ENCODE measurements around the gene TMEM176A. TPM values are rescaled to one million over a fixed set of nuclear protein-coding genes. Genes with fewer than 3 reads are reported as not detected.

TMEM176A gene
- total and polyA plus RNA-seq, 2 of the 8 experiments (the other 6 are each of a cell fraction or from before 2014, with no cell fraction given), result 1.3 to 1.5 TPM

DNA sequence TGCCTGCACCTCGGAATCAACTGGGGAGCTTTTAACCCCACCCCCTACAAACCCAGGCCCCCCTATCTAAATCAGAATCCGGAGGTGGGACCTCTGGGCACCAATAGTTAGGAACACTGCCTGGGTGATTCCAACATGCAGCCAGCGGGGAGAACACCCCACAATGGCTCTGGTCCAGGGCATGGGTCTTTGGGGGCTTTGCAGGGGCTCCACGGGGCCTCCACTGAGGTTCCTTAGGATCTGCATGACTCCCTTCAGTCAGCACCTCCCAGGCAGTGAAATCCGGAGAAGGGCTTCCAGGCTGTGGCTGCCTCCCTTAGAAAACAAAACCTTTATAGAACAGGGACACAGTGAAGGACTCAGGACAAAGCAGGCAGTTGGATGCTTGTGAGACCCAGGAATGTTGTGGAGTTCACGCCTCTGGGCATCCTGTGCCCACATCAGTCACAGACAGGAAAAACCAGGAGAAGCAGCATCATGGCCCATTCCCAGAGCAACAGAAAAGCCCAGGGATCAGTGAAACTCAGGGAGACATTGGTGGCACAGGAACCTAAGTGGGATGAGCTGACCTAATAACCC is 35.2 kb downstream of the TMEM176A start:
- Histone ChIP-seq H4K5ac (ENCODE audit: insufficient read length, low read depth, low read length) (no peak overlapping the region), H2AFZ (ENCODE audit: low read length) (no peak overlapping the region), H3K56ac (replicated peaks; ENCODE audit: insufficient read length, low read depth, low read length) (no peak overlapping the region), H3K27me3 (replicated peaks in 1 of 4; ENCODE audit: control insufficient read depth in 3 of 4, extremely low read depth in 1 of 4, insufficient read depth in 3 of 4, low read length in 3 of 4) (no peaks in the 10 kb centered on the region; a peak in 1 of 7 replicates), H2AK5ac (ENCODE audit: low read depth, low read length) (no peak overlapping the region), H3K9ac (replicated peaks in 1 of 4; ENCODE audit: extremely low read depth in 1 of 4, low read depth in 3 of 4, low read length in 3 of 4) (no peak overlapping the region), H4K8ac (ENCODE audit: extremely low read depth, insufficient read depth, low read length) (no peak overlapping the region), H3K14ac (ENCODE audit: insufficient read length) (no peak overlapping the region), H3K4me3 (ENCODE audit: extremely low read depth in 1 of 4, insufficient read depth in 2 of 4, low read depth in 3 of 4, low read length in 4 of 4) (no peak overlapping the region), H3K36me3 (ENCODE audit: control insufficient read depth in 2 of 4, insufficient read depth in 4 of 4, low read length in 3 of 4) (no peaks in the 10 kb centered on the region), H4K20me1 (replicated peaks in 1 of 2; ENCODE audit: control insufficient read depth in 1 of 2, insufficient read depth in 2 of 2, low read length in 2 of 2) (no peaks in the 10 kb centered on the region), H3K23me2 (ENCODE audit: low read depth, low read length) (no peaks in the 10 kb centered on the region), H3K79me2 (ENCODE audit: control insufficient read depth in 1 of 2, insufficient read depth in 2 of 2, low read length in 2 of 2) (no peaks in the 10 kb centered on the region), H3K4ac (replicated peaks; ENCODE audit: insufficient read length, low read depth, low read length) (no peak overlapping the region), H2BK12ac (ENCODE audit: low read depth, low read length) (no peak overlapping the region), H3K18ac (ENCODE audit: extremely low read depth, low read length) (no peak overlapping the region), H2BK5ac (ENCODE audit: low read depth, low read length) (no peak overlapping the region), H2BK15ac (ENCODE audit: low read length) (no peak overlapping the region), H4K91ac (replicated peaks; ENCODE audit: insufficient read length, low read length) (no peak overlapping the region), H2BK120ac (replicated peaks; ENCODE audit: low read depth, low read length) (no peak overlapping the region), H3K27ac (ENCODE audit: low read depth, low read length) (no peak overlapping the region), H3K79me1 (ENCODE audit: low read depth, low read length) (no peaks in the 10 kb centered on the region), H2BK20ac (ENCODE audit: low read length) (no peak overlapping the region), H3K4me1 (replicated peaks in 1 of 4; ENCODE audit: control insufficient read depth in 3 of 4, insufficient read depth in 4 of 4, low read length in 3 of 4) (no peaks in the 10 kb centered on the region), H3K23ac (ENCODE audit: insufficient read length) (no peak overlapping the region), H3K9me3 (ENCODE audit: insufficient read depth in 2 of 2, low read depth in 1 of 2, low read length in 1 of 2) (no peaks in the 10 kb centered on the region), H3K4me2 (ENCODE audit: insufficient read depth in 1 of 2, low read depth in 2 of 2, low read length in 2 of 2) (no peak overlapping the region)
- no peak for FAIRE-seq
- no peak for DNase-seq (ENCODE audit: low read depth in 1 of 2, low spot score in 2 of 2)
- CTCF ChIA-PET (ENCODE audit: partially characterized antibody), result interaction anchor here (1.3 kb wide), 1 partner anchor 40 kb away, joined by 3 read pairs; no protein-coding TSS in a partner anchor
- POLR2A ChIA-PET (ENCODE audit: partially characterized antibody), result no interaction called here
- WGBS, 2 experiments (ENCODE audit: extremely low coverage in 1 of 2, insufficient coverage in 1 of 2, insufficient read length in 1 of 2, insufficient replicate concordance in 2 of 2, low coverage in 1 of 2, low lambda C conversion rate in 2 of 2, missing lambda C conversion rate in 1 of 2), result 91% methylated on average over 6 of the region's 6 CpGs; no CpG with 5 or more reads in 1 of the 2 experiments
- TF ChIP-seq CTBP2 (IDR thresholded peaks at IDR 0.05; ENCODE audit: borderline replicate concordance, insufficient read depth, insufficient read length, low read length) (no peak), EP300 (IDR thresholded peaks at IDR 0.05; ENCODE audit: borderline replicate concordance in 1 of 2, low read depth in 2 of 2, low read length in 2 of 2) (no peak), HDAC2 (IDR thresholded peaks at IDR 0.05; ENCODE audit: borderline replicate concordance in 1 of 2, low read depth in 2 of 2, low read length in 2 of 2) (no peak), CBX5 (IDR thresholded peaks at IDR 0.05; ENCODE audit: low read depth, low read length) (no peak), MAFK (IDR thresholded peaks at IDR 0.05; ENCODE audit: low read depth, low read length) (no peak), KDM4A (IDR thresholded peaks at IDR 0.05; ENCODE audit: low read depth, low read length, severe bottlenecking) (no peak), TCF12 (IDR thresholded peaks at IDR 0.05; ENCODE audit: low read depth, low read length) (no peak), TEAD4 (IDR thresholded peaks at IDR 0.05; ENCODE audit: low read depth, low read length) (no peak), SIRT6 (IDR thresholded peaks at IDR 0.05; ENCODE audit: low read length) (no peak), KDM1A (IDR thresholded peaks at IDR 0.05; ENCODE audit: borderline replicate concordance, low read length) (no peak), RAD21 (IDR thresholded peaks at IDR 0.05 in 1 of 2, conservative IDR thresholded peaks at IDR 0.05 in 1 of 2; ENCODE audit: low read depth in 2 of 2, low read length in 2 of 2) (no peak), POU5F1 (IDR thresholded peaks at IDR 0.05; ENCODE audit: low read depth, low read length) (no peak), CHD2 (IDR thresholded peaks at IDR 0.05; ENCODE audit: low read length) (no peak)
